Lower leg skin (tissue), 3 donors: ENCODE results near the gene GLRX5.

Experiments
- CTCF ChIP-seq, 3 donors: fragments of 450-650 bp; IDR thresholded peaks; one replicate each; pipeline ENCODE4 v1.5.1; 2016; ENCODE audit warnings: antibody characterized with exemption in 3 of 3, mild to moderate bottlenecking in 3 of 3, moderate library complexity in 2 of 3
- POLR2A ChIP-seq, 2 donors: fragments of 450-650 bp; IDR thresholded peaks; one replicate each; pipeline ENCODE4 v1.6.1; 2016 to 2017; ENCODE audit warnings: antibody characterized with exemption in 2 of 2, mild to moderate bottlenecking in 1 of 2, moderate library complexity in 1 of 2

GRCh38 chr14:95575840-95576473 lies 41.1 kb downstream of the GLRX5 start:
- TF ChIP-seq POLR2A (IDR thresholded peaks at IDR 0.05) (no peak), CTCF (IDR thresholded peaks at IDR 0.05) (no peak)
